GM19467 (cell line): ENCODE data around the gene COIL.
A peak's percentile ranks its signal among the peaks of the same experiment; 100 is the strongest.
"Not testable (repeated sequence)": the region's sequence is repeated elsewhere in the genome, so short reads cannot be mapped to it uniquely, and the experiment has no call there.

Experiments
- ATAC-seq: cut with Tn5 transposase; IDR thresholded peaks from one replicate; pipeline ENCODE4 v1.9.1; 2021; ENCODE audit warnings: mild to moderate bottlenecking, moderate library complexity; ENCODE audit not compliant: unreplicated experiment

The COIL gene, protein sequence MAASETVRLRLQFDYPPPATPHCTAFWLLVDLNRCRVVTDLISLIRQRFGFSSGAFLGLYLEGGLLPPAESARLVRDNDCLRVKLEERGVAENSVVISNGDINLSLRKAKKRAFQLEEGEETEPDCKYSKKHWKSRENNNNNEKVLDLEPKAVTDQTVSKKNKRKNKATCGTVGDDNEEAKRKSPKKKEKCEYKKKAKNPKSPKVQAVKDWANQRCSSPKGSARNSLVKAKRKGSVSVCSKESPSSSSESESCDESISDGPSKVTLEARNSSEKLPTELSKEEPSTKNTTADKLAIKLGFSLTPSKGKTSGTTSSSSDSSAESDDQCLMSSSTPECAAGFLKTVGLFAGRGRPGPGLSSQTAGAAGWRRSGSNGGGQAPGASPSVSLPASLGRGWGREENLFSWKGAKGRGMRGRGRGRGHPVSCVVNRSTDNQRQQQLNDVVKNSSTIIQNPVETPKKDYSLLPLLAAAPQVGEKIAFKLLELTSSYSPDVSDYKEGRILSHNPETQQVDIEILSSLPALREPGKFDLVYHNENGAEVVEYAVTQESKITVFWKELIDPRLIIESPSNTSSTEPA

DNA sequence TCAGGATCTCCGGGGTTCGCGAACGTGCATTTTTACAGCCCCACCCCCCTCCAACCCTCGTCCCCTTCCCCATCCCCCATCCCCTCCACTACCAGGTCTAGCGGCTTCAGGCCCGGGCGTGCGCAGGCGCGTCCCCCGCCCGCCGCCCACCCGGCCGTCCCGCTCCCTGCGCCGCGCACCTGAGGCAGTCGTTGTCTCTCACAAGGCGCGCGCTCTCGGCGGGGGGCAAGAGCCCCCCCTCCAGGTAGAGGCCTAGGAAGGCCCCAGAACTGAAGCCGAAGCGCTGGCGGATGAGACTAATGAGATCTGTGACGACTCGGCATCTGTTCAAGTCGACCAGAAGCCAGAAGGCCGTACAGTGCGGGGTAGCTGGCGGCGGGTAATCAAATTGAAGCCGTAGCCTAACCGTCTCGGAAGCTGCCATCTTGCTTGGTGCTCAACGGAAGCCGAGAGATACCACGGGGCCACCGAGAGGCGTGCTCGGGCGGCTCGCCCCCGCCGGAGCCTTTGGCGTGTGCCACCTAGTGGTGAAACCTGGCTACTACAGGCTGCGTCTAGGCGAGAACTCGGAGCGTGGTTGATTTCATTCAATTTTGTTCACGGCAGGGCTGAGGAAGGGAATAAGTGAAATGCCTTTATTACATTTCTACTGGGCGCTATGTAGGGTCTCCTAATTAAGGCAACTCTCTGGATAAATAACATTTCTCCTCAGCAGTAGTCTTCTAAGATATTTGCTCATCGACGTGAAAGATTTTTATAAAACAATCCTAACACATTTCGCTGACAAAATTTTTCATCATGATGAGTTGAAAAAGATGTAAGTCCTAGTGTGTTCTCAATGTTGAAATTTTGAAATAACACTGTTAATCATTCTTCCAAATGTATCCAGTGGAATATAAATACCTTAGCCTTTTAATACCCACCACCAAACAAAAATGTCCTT, at the start of gene COIL:
Gene COIL, minus strand, starts transcription at position 455 of the 943 bp plus-strand sequence. Its CDS starts 31 bp downstream, at position 424.
- ATAC-seq, result peak; percentile 93

DNA sequence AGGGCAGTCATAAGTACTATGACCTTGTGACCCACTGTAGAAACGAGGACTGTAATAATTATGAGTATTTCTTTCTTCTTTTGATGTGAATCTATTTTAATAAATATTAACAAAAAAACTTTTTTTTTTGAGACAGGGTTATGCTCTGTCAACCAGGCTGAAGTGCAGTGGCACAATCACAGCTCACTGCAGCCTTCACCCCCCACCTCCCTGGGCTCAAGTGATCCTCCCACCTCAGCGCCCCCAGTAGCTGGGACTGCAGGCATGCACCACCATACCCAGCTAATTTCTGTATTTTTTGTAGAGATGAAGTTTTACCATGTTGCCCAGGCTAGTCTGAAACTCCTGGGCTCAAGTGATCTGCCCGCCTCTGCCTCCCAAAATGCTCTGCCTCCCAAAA, 49.6 kb upstream of the COIL start:
- no peak for ATAC-seq

DNA sequence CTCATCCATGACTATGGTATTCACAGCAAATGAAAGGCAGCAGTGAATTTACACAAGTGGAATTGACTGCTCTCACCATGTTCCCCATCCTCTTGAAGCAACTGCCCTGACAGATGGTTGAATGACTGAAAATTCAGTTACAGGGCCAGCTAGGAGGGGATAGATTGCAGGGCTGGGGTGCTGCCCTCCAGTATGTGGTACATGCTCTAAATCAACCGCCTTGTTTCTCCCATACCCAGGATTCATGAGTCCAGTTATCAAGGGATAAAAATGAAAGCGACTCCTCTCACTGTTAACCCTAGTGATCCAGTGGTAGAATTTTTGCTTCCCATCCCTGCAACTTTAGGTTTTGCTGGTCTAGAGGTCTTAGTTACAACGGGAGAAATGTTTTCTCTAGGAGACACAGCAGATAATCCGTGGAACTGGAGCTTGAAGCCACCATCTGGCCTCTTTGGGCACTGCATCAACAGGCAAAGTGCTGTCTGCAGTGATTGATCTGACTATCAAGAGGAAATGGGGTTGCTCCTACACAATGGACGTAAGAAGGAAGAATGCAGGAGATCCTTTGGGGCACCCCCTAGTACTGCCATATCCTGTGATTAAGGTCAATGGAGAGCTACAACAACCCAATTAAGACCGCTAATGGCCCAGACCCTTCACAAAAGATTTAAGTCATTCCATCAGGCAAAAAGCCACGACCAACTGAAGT, 49.0 kb upstream of the COIL start:
- ATAC-seq, result peak; percentile 65

DNA sequence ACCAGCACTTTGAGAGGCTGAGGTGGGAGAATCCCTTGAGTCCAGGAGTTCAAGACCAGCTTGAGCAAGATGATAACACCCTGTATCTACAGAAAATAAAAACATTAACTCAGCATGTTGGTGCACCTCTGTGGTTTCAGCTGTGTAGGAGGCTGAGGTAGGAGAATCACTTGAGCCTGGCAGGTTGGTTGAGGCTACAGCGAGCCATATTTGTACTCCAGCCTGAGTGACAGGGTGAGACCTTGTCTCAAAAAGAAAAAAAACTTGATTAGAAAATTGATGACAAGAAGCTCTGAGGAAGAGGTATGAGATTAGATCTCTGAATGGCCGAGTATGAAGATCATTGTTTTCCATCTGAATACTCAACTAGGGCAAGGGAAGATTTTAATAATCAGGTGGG, 48.1 kb upstream of the COIL start:
- ATAC-seq, result no peak

DNA sequence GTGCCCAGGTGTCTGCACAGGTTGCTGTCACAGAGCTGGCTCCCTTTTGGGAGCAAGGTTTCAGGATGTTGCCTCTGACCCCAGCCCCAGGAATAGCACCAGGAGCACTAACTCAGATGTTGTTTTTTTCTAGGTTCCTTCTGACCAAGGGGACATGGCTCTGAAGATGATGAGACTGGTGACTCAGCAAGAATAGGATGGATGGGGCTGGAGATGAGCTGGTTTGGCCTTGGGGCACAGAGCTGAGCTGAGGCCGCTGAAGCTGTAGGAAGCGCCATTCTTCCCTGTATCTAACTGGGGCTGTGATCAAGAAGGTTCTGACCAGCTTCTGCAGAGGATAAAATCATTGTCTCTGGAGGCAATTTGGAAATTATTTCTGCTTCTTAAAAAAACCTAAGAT, 45.2 kb upstream of the COIL start:
- no peak for ATAC-seq

DNA sequence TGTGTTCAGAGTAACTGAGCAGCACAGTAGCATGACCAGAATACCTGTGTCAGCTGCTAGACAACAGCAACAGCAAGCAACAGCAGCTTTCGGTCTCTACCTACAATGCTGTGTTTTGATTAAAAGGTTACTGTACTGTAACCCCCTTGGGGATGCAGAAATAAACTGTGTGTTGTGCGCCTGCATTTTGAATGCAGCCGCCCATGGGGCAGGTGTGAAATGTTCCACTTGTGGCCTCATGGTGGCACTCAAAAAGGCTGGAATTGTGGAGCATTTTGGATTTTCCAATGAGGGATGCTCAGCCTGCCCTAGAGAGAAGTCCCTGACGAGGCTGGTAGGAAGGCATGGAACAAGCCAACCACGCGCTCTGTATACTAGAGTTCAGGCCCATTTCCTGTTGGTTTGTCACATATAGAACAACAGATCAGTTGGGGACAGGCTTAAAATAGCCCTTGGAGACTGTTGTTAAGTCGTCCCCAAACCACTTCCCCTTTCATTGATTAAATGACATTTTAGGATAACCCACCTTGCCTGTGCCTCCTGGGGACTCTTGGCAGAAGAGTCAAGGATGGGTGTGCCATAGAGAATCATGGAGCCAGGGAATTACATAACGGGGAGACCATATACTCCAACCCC, 44.2 kb upstream of the COIL start:
- ATAC-seq, result peak; percentile 67

DNA sequence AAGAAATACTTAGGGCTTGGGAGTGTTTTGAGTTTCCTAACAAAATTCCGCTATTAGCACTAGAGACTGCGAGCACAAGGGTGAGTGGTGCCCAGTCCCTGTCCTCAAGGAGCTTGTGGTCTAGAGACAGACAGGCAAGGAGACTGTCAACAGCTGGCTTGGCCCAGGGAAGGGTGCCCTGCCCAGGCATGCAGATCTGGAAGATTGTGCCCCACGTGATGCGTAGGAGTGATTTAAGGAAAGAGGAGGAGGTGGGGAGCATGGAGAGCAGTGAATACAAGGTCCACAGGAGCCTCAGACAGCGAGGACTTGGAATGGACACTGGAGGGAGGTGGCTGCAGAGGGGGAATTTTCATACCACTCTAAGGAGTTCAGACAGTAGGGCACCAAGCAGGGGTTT, 42.1 kb upstream of the COIL start:
- no peak for ATAC-seq

DNA sequence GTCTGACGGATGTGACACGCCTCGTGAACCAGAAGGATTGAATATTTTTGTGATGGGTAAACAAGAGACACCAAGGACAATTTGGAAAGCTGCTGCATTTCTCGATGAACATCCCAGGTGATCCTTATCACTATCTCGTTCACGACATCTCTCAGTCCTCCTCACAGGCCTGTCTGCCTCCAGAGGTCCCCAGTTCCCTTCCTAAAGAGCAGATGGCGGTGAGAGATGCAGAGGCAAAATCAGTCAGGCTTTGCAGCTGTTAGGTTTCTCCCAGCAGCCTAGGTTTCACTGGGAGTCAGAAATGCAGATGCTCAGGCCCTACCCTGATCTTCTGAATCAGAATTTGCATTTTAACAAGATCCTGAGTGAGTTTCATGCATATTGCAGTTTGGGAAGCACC, 40.7 kb upstream of the COIL start:
- ATAC-seq, result no peak

DNA sequence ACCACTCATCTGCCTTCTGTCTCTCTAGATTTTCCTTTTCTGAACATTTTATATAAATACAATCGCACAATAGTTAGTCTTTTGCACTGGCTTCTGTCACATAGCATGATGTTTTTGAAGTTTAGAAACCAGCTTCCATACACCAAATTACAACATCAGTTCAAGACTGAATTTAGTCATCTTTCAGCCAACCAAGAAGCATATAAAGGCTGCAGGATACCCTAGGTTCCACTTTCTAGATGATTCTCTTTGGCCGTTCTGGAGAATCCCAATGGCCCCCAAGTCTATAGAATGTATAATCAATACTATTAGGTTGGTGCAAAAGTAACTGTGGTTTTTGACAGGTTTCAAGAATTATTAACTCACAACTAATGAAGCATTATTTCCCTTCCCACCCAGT, 36.5 kb upstream of the COIL start:
- ATAC-seq, result no peak

DNA sequence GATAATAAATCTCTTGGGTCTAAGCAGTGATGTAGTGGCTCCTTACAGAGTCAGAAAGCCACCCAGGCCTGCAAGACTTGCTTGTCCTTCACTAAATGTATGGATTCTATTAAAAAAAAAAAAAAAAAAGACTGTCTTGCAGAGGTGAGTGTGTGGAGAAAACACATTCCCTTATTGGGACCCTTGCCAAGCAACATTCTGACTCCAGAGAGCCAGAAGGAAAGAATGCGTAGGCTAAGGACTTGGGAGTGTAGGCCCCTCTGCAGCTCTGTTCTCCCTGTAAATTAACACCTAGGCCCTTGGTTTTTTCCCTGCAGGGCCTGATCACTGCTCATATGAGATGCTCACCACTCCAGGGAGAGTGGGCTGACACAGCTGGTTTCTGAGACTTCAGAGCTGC, 34.9 kb upstream of the COIL start:
- no peak for ATAC-seq

DNA sequence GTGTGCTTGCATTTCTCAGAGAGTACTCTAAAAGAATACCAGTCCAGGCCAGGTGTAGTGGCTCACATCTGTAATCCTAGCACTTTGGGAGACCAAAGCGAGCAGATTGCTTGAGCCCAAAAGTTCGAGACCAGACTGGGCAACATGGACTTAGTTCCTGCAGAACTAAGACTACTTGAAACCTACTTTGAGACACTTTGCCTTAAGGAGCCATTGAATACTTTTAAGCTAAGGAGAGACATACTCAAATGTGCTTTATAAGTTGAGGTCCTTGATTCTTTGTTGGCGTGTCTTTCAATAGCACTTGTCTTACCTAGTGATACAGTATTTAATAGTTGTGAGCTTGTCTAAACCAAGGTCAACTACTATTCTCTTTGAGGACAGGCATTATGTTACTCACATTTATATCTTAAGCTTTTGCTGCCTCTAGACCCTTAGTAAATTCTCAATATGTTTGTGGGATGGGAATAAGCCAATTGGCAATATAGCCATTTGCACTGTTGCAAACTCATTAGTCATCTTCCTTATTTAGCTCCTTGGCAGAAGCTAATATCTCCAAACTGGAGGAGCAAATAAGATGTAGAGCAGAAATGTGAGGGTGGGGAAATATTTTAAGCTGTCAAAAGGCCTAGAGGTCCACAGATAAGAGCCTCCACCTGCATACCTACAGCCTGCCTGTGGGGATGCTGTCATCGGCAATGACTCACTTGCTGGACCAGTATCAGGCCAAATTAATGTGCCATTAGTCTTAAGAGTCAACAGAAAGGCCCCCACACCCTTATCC, 33.4 kb upstream of the COIL start:
- no peak for ATAC-seq

DNA sequence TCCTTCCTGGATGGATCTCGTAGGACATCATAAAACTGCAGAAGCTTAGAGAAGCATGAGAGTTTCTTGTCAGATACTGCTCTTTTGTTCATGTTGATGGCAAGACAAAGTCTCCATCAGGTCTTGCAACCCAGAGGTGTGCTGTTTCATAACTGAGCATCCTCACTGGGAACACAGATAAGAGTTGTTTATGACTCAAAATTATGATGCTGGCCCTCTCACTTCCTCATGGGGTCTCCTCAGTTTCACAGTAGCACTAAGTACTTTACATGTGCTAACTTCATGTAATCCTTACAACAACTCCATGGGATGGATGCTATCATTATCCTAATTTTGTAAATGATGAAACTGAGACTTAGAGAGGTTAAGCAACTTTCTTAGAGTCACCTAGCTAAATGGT, 31.5 kb upstream of the COIL start:
- no peak for ATAC-seq

DNA sequence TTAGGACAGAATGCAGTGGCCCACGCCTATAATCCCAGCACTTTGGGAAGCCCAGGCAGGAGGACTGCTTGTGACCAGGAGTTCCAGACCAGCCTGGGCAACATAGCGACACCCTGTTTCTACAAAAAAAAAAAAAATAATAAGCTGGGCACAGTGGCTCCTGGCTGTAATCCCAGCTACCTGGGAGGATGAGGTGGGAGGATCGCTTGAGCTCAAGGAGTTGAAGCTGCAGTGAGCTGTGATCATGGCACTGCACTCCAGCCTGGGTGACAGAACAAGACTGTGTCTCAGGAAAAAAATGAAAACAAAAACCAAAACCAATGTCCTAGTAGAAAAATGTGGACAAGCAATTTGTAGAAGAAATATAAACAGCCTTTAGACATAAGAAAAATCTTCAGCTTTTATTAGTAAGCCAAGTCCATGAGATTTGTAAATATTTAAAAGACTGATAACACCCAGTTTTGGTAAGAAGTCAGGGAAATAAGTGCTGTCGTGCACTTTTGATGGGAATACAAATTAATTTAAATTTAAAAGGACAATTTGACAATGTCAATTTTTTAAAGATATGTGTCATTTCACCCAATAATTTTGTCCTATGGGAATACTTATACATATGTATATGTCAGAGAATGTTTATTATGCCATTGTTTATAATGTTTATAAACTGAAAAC, 28.2 kb upstream of the COIL start:
- ATAC-seq, result no peak

DNA sequence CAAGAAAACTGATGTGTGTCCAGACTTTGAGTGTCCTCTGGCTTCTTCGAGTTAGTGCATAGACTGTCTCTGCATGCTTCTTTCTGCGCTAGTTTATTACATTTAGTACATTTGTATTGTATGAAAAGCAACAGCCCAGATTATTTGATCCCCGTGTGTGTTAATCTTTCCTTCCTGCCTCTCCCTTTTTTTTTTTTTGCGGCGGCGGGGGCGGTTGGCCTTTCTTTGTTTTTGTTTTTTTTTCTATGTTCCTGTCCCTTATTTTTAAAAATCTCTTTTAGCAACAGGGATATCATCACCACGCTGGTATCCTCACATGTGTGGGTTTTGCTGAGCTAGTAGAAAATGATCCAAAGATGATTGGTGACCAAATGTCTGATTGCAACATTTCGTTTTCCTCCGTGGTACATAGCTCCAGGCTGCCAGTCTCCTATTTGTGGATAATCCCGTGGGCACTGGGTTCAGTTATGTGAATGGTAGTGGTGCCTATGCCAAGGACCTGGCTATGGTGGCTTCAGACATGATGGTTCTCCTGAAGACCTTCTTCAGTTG, 26.5 kb upstream of the COIL start:
- ATAC-seq, result no peak

DNA sequence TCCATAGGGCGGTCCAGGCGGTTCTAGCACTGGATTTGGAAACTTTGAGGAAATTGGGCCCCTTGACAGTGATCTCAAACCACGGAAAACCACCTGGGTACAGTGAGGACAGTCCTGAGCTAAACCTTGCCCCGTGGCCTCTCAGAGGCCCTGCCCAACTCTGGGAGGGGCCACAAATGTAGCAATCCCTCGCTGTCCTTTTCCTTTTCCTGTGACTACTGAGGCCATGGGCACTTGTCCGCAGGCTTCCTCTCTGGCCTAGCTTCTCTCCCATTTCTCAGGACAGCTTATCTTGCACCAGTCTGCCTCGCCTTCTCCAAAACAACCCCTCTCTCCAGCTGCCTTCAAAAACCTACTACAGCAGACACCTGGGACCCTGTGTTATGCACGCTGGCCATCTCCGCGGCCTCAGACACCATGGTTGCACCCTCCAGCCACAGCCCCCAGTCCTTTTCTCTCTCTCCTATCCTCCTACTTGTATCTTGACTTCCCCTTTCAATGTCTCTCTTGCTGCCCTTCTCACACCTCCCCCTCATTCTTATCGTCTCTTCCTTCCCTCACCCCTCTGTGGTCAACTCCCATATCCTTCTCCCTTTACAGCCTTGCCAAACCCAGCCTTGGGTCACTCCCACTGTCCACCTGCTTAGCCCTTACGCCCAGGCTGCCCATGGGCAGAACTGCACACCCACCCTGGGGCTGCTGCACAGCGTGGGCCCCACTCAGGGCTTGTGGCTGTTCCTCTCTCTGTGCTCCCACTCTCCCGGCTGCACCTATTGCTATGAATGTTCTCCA, 24.7 kb upstream of the COIL start:
- ATAC-seq, result no peak

DNA sequence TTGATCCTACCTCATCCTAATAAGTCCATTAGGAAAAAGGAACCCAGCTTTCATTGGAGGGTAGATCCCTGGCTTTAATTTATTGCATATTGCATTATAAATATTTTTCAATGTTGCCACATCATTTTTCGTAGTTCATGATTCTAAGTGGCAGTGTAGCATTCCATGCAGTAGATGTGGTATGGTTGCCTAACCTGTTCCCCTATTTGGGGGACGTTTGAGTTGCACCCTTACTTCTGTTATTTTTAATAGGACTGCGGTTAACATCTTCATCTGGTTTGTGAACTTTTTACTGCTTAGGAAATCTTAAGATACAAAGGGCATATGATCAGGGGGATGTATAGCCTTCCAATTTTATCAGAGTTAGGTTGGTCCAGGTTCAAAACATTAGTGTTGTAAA, 22.5 kb upstream of the COIL start:
- no peak for ATAC-seq

DNA sequence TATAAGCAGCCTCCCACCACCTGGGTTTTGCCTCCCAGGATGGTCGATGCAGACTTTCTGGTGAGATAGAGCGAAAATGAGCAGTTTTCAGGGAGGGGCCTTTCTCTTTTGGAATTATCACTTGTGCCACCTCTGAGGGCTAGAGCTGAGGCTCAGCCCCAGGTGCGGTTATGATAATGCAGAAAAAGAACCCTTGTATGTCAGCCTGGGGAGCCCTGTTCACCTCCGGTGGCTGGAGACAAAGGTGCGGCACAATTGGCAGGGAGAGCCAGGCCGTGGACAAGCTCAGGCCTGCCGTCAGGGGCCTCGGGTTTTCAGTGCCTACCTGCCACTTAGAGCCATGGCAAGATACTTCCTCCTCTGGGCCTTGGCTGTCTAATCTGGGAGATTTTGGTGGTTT, 21.5 kb upstream of the COIL start:
- ATAC-seq, result no peak

DNA sequence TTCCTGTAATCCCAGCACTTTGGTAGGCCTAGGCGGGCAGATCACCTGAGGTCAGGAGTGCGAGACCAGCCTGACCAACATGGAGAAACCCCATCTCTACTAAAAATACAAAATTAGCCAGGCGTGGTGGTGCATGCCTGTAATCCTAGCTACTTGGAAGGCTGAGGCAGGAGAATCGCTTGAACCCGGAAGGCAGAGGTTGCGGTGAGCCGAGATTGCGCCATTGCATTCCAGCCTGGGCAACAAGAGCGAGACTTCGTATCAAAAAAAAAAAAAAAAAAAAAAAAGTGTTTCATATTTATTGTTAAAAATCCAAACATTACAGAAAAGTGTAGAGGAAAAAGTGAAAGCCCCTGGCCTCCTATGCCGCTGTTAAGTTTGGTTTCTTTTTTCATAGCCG, 19.7 kb upstream of the COIL start:
- not testable (repeated sequence) for ATAC-seq
